ENCODE data around the gene KCNJ14.

Gene KCNJ14

DNA sequence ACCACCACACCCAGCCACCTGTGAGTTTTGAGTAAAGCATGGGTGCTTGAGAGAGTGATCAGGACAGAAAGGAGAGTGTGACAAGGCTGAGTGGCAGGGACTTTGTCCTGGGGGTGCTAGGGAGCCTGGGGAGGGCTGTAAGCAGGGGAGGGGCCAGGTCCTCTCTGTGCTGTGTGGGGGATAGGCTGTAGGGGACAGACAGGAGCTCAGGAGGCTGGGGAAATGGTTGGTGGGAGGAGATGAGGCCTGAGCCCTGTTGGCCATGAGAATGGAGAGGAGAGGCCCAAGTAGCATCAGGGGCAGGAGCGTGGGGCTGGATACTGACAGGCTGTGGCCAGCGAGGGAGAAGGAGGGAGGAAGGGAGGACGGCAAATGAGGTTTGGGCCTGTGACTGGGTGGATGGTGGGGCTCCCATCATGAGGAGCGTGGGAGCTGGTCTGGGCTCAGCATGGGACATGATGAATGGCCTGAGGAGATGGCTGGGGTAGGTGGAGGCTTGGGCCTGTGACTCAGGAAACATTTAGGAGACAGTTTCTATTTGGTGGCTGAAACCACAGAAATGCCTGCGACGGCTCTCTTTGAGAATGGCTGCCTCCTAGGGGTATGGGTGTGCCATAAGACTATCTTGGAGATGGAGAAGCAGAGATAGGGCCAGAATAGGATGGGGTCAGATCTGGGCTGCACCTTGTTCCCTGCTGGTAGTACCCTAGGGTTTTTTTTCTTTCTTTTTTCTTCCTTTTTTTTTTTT, 36.9 kb upstream of the KCNJ14 start:
- TF ChIP-seq, protein P1, sequence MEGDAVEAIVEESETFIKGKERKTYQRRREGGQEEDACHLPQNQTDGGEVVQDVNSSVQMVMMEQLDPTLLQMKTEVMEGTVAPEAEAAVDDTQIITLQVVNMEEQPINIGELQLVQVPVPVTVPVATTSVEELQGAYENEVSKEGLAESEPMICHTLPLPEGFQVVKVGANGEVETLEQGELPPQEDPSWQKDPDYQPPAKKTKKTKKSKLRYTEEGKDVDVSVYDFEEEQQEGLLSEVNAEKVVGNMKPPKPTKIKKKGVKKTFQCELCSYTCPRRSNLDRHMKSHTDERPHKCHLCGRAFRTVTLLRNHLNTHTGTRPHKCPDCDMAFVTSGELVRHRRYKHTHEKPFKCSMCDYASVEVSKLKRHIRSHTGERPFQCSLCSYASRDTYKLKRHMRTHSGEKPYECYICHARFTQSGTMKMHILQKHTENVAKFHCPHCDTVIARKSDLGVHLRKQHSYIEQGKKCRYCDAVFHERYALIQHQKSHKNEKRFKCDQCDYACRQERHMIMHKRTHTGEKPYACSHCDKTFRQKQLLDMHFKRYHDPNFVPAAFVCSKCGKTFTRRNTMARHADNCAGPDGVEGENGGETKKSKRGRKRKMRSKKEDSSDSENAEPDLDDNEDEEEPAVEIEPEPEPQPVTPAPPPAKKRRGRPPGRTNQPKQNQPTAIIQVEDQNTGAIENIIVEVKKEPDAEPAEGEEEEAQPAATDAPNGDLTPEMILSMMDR (IDR thresholded peaks at IDR 0.05; ENCODE audit: low read depth, low read length, missing control alignments) = peak; percentile 32
- H3K4me3 ChIP-seq (ENCODE audit: low read depth, low read length) = no peak overlapping the region; the same call in 1 of the 2 replicates
- no peak for DNase-seq (ENCODE audit: low read depth)

DNA sequence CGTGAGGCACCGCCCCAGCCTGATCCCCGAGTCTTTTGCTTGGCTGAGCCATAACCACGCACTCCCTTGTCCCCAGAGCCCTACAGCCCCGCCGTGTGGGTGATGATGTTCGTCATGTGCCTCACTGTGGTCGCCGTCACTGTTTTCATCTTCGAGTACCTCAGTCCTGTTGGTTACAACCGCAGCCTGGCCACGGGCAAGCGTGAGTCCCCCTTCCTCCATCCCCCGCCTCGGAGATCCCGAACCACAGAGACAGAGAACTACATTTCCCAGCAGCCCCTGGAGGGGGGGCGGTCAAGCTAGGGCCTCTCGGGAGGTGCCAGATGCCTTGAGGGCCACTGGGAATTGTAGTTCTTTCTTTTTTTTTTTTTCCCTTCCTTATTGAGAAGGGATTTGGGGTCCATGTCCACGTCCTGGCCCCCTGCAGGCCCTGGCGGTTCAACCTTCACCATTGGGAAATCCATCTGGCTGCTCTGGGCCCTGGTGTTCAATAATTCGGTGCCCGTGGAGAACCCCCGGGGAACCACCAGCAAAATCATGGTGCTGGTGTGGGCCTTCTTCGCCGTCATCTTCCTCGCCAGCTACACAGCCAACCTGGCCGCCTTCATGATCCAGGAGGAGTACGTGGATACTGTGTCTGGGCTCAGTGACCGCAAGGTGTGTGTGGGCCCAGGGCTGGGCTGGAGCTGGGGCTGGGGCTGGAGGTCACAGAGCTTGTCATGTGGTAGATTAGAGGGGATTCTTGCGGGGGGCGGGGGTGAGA, 36.0 kb upstream of the KCNJ14 start:
- no peak for DNase-seq (ENCODE audit: low read depth)
- TF ChIP-seq, protein P1 (IDR thresholded peaks at IDR 0.05; ENCODE audit: low read depth, low read length, missing control alignments) = no peak
- peak overlapping the region; percentile 50 for H3K4me3 ChIP-seq (ENCODE audit: low read depth, low read length)

DNA sequence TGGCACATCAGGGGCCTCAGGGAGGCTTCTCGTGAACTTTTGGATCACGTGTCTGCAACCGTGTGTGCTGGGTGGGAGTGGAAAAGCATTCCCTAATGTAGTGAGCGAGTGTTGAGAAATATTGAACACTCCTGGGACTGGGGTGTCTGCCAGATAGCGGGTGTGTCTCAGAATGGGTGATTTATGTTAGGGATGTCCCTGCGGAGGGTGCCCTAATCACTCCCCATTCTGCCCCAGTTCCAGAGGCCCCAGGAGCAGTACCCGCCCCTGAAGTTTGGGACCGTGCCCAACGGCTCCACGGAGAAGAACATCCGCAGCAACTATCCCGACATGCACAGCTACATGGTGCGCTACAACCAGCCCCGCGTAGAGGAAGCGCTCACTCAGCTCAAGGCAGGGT, 33.8 kb upstream of the KCNJ14 start:
- H3K4me3 ChIP-seq (ENCODE audit: low read depth, low read length) = no peak overlapping the region
- DNase-seq (ENCODE audit: low read depth) = no peak
- TF ChIP-seq, protein P1 (IDR thresholded peaks at IDR 0.05; ENCODE audit: low read depth, low read length, missing control alignments) = no peak

GRCh38 chr19:48424694-48425219, 30.6 kb upstream of the KCNJ14 start:
- TF ChIP-seq, protein P1 (IDR thresholded peaks at IDR 0.05; ENCODE audit: low read depth, low read length, missing control alignments) = no peak
- no peak for DNase-seq (ENCODE audit: low read depth)
- H3K4me3 ChIP-seq (ENCODE audit: low read depth, low read length) = no peak overlapping the region; the same call in 1 of the 2 replicates

DNA sequence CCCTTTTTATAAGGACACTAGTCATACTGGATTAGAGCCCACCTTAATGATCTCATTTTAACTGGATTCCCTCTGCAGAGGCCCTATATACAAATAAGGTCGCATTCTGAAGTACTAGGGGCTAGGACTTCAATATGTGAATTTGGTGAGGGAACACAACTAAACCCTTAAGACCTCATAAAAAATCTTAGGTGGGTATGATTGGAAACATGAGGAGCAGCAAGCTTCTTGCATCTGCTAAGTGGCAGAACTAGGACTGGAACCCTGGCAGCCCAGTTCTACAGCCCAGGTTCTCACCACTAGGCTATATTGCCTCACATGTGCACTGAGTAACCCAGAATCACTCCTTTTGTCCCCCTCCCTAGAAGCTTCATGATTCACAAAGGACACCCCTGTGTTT, 26.7 kb upstream of the KCNJ14 start:
- TF ChIP-seq, protein P1 (IDR thresholded peaks at IDR 0.05; ENCODE audit: low read depth, low read length, missing control alignments) = no peak
- DNase-seq (ENCODE audit: low read depth) = no peak

DNA sequence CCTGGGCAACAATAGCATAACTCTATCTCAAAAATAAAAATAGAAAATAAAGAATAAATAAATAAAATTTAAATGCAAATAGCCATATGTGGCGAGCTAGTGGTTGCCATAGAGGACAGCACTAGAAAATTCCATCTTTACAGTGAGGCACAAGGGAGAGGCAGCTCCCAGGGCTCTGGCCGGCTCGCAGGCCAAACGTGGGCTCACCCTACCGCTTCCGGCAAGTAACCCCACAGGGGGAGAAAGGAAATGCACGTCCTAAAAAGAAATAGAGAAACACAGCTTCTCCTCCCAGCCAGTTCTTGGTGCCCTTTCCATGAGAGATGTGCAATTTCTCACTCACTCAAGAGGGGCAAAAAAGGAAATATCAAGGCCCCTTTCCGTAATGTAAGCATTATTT, 22.0 kb upstream of the KCNJ14 start:
- no peak for DNase-seq (ENCODE audit: low read depth)
- TF ChIP-seq, protein P1 (IDR thresholded peaks at IDR 0.05; ENCODE audit: low read depth, low read length, missing control alignments) = peak; percentile 33

More for the DNA sequence above, 26.7 kb upstream of the KCNJ14 start:
- no peak overlapping the region for H3K4me3 ChIP-seq (ENCODE audit: low read depth, low read length)

More for the DNA sequence above, 22.0 kb upstream of the KCNJ14 start:
- no peak overlapping the region for H3K4me3 ChIP-seq (ENCODE audit: low read depth, low read length)
